Body of pancreas (tissue), 4 donors: ENCODE measurements around the gene ZNF341. TPM values are rescaled to one million over a fixed set of nuclear protein-coding genes. Genes with fewer than 3 reads are reported as not detected.

Source experiments
- ATAC-seq: fragments of 150-250 bp; one replicate; pipeline ENCODE4 v1.9.1; 2016
- DNase-seq, 4 donors: peaks; one replicate each; pipeline ENCODE4 v3.0.0-alpha.2; 2019
- H3K27ac ChIP-seq, 4 donors: fragments of 200-600 bp; sonication (generic); 1 replicate in 3 of 4; 2 replicates in 1 of 4; pipeline versions ENCODE4 v1.5.1 to v1.6.1; 2016 to 2019; ENCODE audit warnings: mild to moderate bottlenecking in 1 of 4, mixed read lengths in 1 of 4, moderate library complexity in 1 of 4
- H3K27me3 ChIP-seq, 2 donors: fragments of 200-600 bp; sonication (generic); one replicate each; pipeline ENCODE4 v1.6.0; 2016; ENCODE audit warnings: mild to moderate bottlenecking in 1 of 2
- H3K36me3 ChIP-seq, 2 donors: fragments of 200-600 bp; sonication (generic); replicated peaks in 1 of 2; 2 replicates each; pipeline ENCODE4 v1.5.1; 2016; ENCODE audit warnings: low read depth in 2 of 2; ENCODE audit not compliant: insufficient read depth in 1 of 2
- H3K4me1 ChIP-seq: fragments of 200-600 bp; sonication (generic); one replicate; pipeline ENCODE4 v1.6.0; 2016
- H3K4me3 ChIP-seq, 2 donors: fragments of 200-600 bp; sonication (generic); 1 replicate in 1 of 2; 2 replicates in 1 of 2; pipeline ENCODE4 v1.5.1; 2016 to 2019
- H3K9me3 ChIP-seq, 3 donors: fragments of 200-600 bp; sonication (generic); 1 replicate in 2 of 3; 2 replicates in 1 of 3; pipeline ENCODE4 v1.5.1; 2016
- CTCF ChIP-seq, 7 experiments: fragments of 450-650 bp in 4 of 7; fragments of 200-600 bp in 3 of 7; sonication (generic) in 3 of 7; IDR thresholded peaks; one replicate each; pipeline ENCODE4 v1.5.1; 2016 to 2019; ENCODE audit warnings: antibody characterized with exemption in 7 of 7
- POLR2A ChIP-seq, 3 donors: fragments of 450-650 bp; IDR thresholded peaks; one replicate each; pipeline ENCODE4 v1.6.1; 2016; ENCODE audit warnings: antibody characterized with exemption in 3 of 3, mild to moderate bottlenecking in 2 of 3
- WGBS, 2 donors: methylation state at CpG; one replicate each; pipeline ENCODE4 v1.1.5; 2017; 5-methylcytosine and 5-hydroxymethylcytosine counted together
- intact Hi-C: fragments of 100-400 bp; cut with DNase I; formaldehyde crosslinking; loops from one replicate; pipeline ENCODE4 v1.15.1; 2023
- total RNA-seq, 2 donors: library from RNA; depleted of rRNA; stranded (reverse); fragments of >200 nt; gene quantifications; one replicate each; pipeline ENCODE4 v1.1.0, GENCODE V29; 2016

Gene ZNF341
- under 1 TPM; 0.33 to 0.78 TPM for total RNA-seq

GRCh38 chr20:33731693-33732165, at the start of gene ZNF341:
TSS of gene ZNF341 (plus strand) at chr20:33731996. CDS start at chr20:33732022, 26 bp downstream.
- intact Hi-C loops: no loop called here
- WGBS, 2 donors: 2 to 20% methylated on average over 13 to 44 of the region's 57 CpGs
- ATAC-seq: no peak

GRCh38 chr20:33684533-33685327, 47.1 kb upstream of the ZNF341 start:
- Histone ChIP-seq H3K36me3 (no peaks in the 10 kb centered on the region), H3K4me3 (no peak overlapping the region), H3K4me1 (peaks cover 27% of the 10 kb centered on the region), H3K27me3 (no peaks in the 10 kb centered on the region), H3K27ac (no peak overlapping the region), H3K9me3 (no peaks in the 10 kb centered on the region)
- intact Hi-C loops: no loop called here
- no peak for DNase-seq
- ATAC-seq: no peak
- WGBS, 2 donors: 59 to 60% methylated on average over 9 to 10 of the region's 10 CpGs
- TF ChIP-seq CTCF (IDR thresholded peaks at IDR 0.05) (no peak), POLR2A (IDR thresholded peaks at IDR 0.05) (no peak)

More at GRCh38 chr20:33731693-33732165, at the start of gene ZNF341:
- Histone ChIP-seq H3K4me1 (peaks cover 32% of the 10 kb centered on the region), H3K27ac (peak within 1 kb of the TSS; percentile 87 to 99 (median 98)), H3K9me3 (peaks cover 0 to 10% (median 0%) of the 10 kb centered on the region in 3 donors), H3K27me3 (no peaks in the 10 kb centered on the region), H3K4me3 (peak within 1 kb of the TSS; percentile 1 to 21), H3K36me3 (no peaks in the 10 kb centered on the region)
- TF ChIP-seq POLR2A (IDR thresholded peaks at IDR 0.05) (no peak), CTCF (IDR thresholded peaks at IDR 0.05) (peak; percentile 80 to 94 (median 90))
- peak; percentile 91 to 92 (median 92) for DNase-seq

GRCh38 chr20:33685328-33686099, 46.3 kb upstream of the ZNF341 start:
- ATAC-seq (no peak), DNase-seq (no peak)
- TF ChIP-seq CTCF (IDR thresholded peaks at IDR 0.05) (no peak), POLR2A (IDR thresholded peaks at IDR 0.05) (no peak)
- WGBS, 2 donors: 3 to 13% methylated on average over 12 to 43 of the region's 53 CpGs
- H3K9me3 ChIP-seq: no peaks in the 10 kb centered on the region
- H3K27ac ChIP-seq: no peak overlapping the region
- no peaks in the 10 kb centered on the region for H3K27me3 ChIP-seq
- intact Hi-C loops: no loop called here
- no peak overlapping the region for H3K4me3 ChIP-seq
- H3K36me3 ChIP-seq: no peaks in the 10 kb centered on the region
- H3K4me1 ChIP-seq: peaks cover 27% of the 10 kb centered on the region

- Histone ChIP-seq H3K27me3 (no peaks in the 10 kb centered on the region), H3K4me3 (no peak within 1 kb of the TSS), H3K36me3 (no peaks in the 10 kb centered on the region), H3K9me3 (no peaks in the 10 kb centered on the region), H3K27ac (peak within 1 kb of the TSS in 3 of 4 donors; percentile 6 to 22 (median 10)), H3K4me1 (peaks cover 27% of the 10 kb centered on the region)
- 3 to 26% methylated on average over 6 to 71 of the region's 101 CpGs for WGBS, 2 donors
- intact Hi-C loops: no loop called here
- peak; percentile 95 to 97 (median 96) for DNase-seq
- peak; percentile 100 for ATAC-seq
- TF ChIP-seq CTCF (IDR thresholded peaks at IDR 0.05): peak; percentile 31 to 63 (median 46)
- no peak for TF ChIP-seq POLR2A (IDR thresholded peaks at IDR 0.05)
These were observed 45.5 kb upstream of the ZNF341 start, which contains the start of gene E2F1 for GRCh38 chr20:33686100-33686983. TSS of gene E2F1 (minus strand) at chr20:33686385. CDS start at chr20:33686264, 121 bp downstream.
